KBM-7 (cell line): ENCODE results near the gene CSMD2.

ENCODE experiments used
- DNase-seq: peaks from one replicate; pipeline ENCODE4 v3.0.0-alpha.2; 2015
- in situ Hi-C: fragments of 300-500 bp; cut with MboI; formaldehyde crosslinking; loops from 2 replicates; pipeline ENCODE4 v1.14.3; 2020; ENCODE audit warnings: low sequenced_read_pairs, low pct_unique_long_range_greater_than_20kb, mixed read lengths

Gene CSMD2

GRCh38 chr1:33583567-33583966 is 581.5 kb downstream of the CSMD2 start:
- no peak for DNase-seq
- in situ Hi-C loops, result no loop called here

- DNase-seq, result no peak
- in situ Hi-C loops, result no loop called here
Measured at GRCh38 chr1:33578557-33579448, 586.2 kb downstream of the CSMD2 start.

- in situ Hi-C loops, result no loop called here
- no peak for DNase-seq
Measured at GRCh38 chr1:33577663-33578062, 587.4 kb downstream of the CSMD2 start.

- in situ Hi-C loops, result no loop called here
- no peak for DNase-seq
Measured at GRCh38 chr1:33576821-33577599, 588.0 kb downstream of the CSMD2 start.

DNA sequence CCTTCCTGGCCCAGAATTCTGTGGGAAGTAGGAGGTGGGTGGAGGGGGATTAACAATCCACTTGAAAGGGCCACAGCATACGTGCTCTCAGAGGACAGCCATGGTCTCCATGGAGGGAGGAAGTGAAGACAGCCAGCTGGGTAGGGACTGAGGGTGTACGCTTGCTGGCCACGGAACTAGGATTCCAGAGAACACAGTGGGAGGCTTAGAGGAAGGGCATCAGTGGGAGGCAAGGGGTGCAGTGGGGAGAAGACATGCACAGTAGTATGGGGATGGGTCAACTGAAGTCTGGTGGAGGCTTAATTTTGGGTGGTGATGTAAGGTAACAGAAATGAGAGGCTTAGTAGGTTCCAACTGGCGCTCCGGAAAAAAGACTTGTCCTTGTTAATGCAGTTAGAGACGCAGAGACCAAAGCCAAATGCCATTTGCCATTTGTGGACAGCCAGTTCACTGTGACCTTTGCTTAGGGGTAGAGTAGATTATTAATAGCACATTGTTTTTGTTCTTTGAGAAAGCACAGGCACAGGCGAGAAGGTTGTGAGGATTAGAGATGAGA is 589.6 kb downstream of the CSMD2 start:
- in situ Hi-C loops, result no loop called here
- no peak for DNase-seq

DNA sequence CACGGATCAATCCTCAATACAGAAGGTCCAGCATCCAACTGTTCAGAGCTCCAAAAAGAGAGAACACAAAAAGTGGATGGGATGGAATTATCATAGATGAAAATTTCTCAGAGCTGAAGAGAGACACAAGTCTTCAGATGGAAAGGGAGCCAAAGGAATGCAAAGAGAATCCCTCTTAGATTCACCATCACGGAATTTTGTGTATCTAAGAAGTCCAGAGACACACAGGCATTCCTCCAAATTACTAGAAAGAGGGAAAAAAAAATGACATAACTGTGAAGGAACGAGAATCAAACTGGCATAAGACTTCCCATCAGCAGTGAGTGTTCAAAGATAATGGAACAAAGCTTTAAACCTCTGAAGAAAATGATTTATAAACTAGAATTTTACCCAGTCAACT is 591.4 kb downstream of the CSMD2 start:
- in situ Hi-C loops, result no loop called here

DNA sequence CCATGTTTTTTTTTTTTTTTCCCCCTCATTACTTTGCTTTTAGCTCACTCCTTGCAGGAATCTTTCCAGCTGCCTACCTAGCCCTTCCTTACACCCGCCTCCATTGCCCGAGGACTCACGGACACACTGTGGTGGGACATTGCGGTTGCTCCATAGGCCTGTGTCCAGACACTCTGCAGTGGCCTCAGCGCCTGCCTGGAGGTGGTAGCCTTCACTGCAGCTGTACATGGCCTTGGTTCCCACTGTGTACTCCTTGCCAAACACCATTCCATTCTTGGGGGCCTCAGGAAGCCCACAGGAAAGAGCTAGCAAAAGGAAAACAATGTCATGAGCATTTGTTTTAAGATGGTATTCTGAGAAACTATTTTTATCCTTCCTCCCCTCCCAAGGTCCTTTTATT is 592.6 kb downstream of the CSMD2 start:
- in situ Hi-C loops, result no loop called here

More for the DNA sequence above, 591.4 kb downstream of the CSMD2 start:
- no peak for DNase-seq

DNA sequence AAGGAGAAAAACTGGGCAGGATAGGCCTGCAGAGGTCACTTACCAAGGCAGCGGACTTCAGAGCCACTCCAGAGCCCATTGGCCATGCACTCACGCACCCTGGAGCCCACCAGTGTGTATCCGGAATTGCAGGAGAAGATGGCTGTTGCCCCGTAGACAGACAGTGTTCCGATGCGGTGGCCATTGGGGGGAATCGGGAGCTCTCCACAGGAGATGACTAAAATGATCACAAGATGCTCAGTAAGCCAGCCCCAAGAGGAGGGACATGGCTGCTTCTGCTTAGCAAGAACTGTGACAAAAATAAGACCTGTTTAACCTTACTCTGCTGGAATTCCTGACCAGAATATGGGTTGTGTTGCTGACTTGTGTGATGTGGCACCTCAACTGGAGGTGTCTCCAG is 595.7 kb downstream of the CSMD2 start:
- in situ Hi-C loops, result no loop called here
- DNase-seq, result no peak

More for the DNA sequence above, 592.6 kb downstream of the CSMD2 start:
- no peak for DNase-seq

GRCh38 chr1:33563699-33564098 is 601.3 kb downstream of the CSMD2 start:
- no peak for DNase-seq
- in situ Hi-C loops, result no loop called here

DNA sequence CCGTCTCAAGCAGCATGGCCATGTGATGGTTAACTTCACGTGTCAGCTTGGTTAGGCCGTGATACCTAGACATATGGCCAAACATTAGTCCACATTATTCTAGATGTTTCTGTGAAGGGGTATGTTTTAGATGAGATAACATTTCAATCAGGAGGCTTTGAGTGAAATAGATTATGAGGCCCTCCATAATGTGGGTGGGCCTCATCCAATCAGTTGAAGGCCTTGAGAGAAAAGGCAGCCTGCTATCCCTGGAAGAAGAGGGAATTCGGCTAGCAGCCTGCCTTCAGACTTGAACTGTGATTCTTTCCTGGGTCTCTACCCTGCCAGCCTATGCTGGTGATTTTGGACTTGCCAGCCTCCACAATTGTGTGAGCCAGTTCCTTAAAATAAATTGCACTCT is 602.5 kb downstream of the CSMD2 start:
- no peak for DNase-seq
- in situ Hi-C loops, result no loop called here

GRCh38 chr1:33561576-33561975 is 603.5 kb downstream of the CSMD2 start:
- in situ Hi-C loops, result no loop called here
- no peak for DNase-seq

- in situ Hi-C loops, result no loop called here
Measured at GRCh38 chr1:33560680-33561079, 604.4 kb downstream of the CSMD2 start.

GRCh38 chr1:33548721-33549120 is 616.3 kb downstream of the CSMD2 start:
- in situ Hi-C loops, result no loop called here
- no peak for DNase-seq

More at GRCh38 chr1:33560680-33561079, 604.4 kb downstream of the CSMD2 start:
- no peak for DNase-seq

DNA sequence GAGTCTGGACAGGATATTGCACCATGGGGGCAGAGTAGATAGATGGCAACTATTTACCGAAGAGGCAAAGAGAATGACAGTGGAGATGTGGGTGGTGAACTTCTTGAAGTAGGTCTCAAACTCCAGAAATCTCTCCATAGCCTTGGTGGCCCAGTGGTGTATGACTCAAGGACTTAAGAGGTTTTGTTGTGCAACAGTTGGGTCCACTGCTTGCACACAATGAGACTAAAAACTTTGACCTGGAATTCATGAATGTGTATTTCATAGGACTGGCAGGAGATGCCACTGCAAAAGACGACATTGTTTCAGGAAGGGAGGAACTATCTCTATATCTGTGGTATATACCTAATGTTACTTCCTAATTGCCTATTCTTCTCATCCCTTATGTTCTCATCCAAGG is 616.7 kb downstream of the CSMD2 start:
- in situ Hi-C loops, result no loop called here
- no peak for DNase-seq

DNA sequence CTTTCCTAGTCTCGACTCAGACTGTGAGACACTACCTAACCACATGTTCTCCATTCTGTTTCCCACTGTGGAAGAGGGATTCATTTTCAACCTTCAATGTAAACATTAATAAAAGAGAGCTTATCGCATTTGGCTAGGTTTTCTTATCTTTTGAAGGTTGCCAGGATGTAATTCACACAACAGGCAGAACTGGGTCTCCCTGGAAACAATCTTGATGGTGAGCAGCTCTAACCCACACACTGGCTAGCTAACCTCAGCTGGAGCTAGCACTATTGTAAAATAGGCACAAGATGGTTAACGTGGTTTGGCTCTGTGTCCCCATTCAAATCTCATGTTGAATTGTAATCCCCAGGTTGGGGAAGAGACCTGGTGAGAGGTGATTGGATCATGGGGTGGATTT is 617.5 kb downstream of the CSMD2 start:
- in situ Hi-C loops, result no loop called here
- DNase-seq, result no peak

DNA sequence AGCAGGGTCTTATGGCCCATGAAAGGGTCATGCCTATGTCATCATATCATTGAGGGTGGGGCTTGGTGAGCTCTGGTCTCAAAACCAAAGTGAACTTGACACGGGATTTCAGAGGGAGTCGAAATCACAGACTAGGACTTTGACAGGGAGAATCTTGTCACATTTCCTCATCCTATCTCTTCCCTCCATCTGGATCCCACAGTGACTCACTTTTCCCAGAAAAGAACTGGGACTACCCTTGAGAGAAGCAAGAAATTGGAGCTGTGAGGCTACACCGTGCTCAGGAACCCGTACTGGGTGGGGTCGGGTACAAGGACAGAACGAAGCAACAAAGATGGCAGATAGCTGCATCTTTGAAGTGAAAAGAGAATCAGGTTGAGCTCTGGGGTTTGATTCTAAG is 623.1 kb downstream of the CSMD2 start:
- no peak for DNase-seq
- in situ Hi-C loops, result no loop called here

DNA sequence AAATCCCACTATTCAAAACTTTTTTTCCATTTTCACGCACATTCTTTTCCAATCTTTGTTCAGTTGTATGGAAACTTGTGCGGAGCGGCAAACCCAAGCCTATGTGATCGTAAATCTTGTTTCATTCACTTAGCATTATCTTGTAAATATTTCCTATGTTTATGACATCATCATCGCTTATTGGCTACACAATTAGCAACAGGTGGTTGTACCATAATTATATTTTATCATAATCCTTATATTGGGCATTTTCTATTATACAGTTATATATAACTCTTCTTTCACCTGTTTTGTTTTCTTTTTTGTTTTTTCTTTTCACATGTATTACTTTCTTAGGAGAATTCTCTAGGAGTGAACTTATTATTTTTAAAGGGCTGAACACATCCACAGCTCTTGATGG is 627.1 kb downstream of the CSMD2 start:
- in situ Hi-C loops, result no loop called here
- DNase-seq, result no peak

- in situ Hi-C loops, result no loop called here
- no peak for DNase-seq
Measured at GRCh38 chr1:33535334-33535733, 629.7 kb downstream of the CSMD2 start.

DNA sequence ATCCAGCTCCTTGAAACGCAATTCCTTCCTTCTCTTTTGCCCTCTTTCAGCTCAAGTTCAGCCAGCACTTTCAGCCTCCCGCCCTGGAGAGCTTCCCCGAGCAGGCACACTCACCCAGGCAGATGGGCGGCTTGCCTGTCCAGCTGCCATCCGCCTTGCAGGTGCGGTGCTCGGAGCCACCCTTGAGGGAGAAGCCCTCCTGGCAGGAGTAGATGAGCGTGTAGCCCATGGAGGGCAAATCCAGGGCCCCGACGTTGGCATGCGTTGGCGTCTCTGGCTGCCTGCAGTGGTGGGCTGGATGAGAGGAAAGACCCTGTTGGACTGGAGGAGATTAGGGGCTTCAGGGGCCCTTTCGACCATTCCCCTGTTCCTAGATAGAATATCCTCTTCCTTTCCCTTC is 632.1 kb downstream of the CSMD2 start:
- in situ Hi-C loops, result no loop called here
- no peak for DNase-seq

GRCh38 chr1:33532250-33532649 is 632.8 kb downstream of the CSMD2 start:
- in situ Hi-C loops, result no loop called here
- no peak for DNase-seq
